Thyroid gland (tissue), 4 donors: ENCODE data around the gene CSF3R. TPM values are rescaled to one million over a fixed set of nuclear protein-coding genes. Genes with fewer than 3 reads are reported as not detected.

Source experiments
- DNase-seq, 2 donors: peaks; one replicate each; pipeline ENCODE4 v3.0.0-alpha.2; 2019
- H3K27ac ChIP-seq, 3 donors: fragments of 200-600 bp; sonication (generic); 1 replicate in 2 of 3; 2 replicates in 1 of 3; pipeline ENCODE4 v1.5.1; 2016 to 2019; ENCODE audit warnings: mild to moderate bottlenecking in 1 of 3, moderate library complexity in 1 of 3
- H3K27me3 ChIP-seq: fragments of 200-600 bp; sonication (generic); one replicate; pipeline ENCODE4 v1.5.1; 2019
- H3K36me3 ChIP-seq, 2 donors: fragments of 200-600 bp; sonication (generic); one replicate each; pipeline ENCODE4 v1.5.1; 2016 to 2019
- H3K4me1 ChIP-seq, 2 donors: fragments of 200-600 bp; sonication (generic); one replicate each; pipeline ENCODE4 v1.5.1; 2017 to 2019
- H3K4me3 ChIP-seq, 3 donors: fragments of 200-600 bp; sonication (generic); replicated peaks in 1 of 3; 1 replicate in 2 of 3; 2 replicates in 1 of 3; pipeline ENCODE4 v1.5.1; 2016; ENCODE audit warnings: mild to moderate bottlenecking in 1 of 3
- H3K9me3 ChIP-seq: fragments of 200-600 bp; sonication (generic); one replicate; pipeline ENCODE4 v1.5.1; 2017
- CTCF ChIP-seq, 6 experiments: fragments of 200-600 bp in 3 of 6; fragments of 450-650 bp in 3 of 6; sonication (generic) in 3 of 6; IDR thresholded peaks; one replicate each; pipeline ENCODE4 v1.5.1; 2016 to 2019; ENCODE audit warnings: antibody characterized with exemption in 6 of 6, mild to moderate bottlenecking in 2 of 6, inconsistent platforms in 1 of 6, moderate library complexity in 1 of 6
- POLR2A ChIP-seq, 2 donors: fragments of 450-650 bp; IDR thresholded peaks; one replicate each; pipeline ENCODE4 v1.6.1; 2017; ENCODE audit warnings: antibody characterized with exemption in 2 of 2, mild to moderate bottlenecking in 2 of 2, moderate library complexity in 1 of 2
- WGBS, 2 donors: methylation state at CpG; one replicate each; pipeline ENCODE4 v1.1.5; 2017; 5-methylcytosine and 5-hydroxymethylcytosine counted together
- intact Hi-C: fragments of 100-400 bp; cut with DNase I; formaldehyde crosslinking; loops from one replicate; pipeline ENCODE4 v1.15.1; 2023
- total RNA-seq, 4 donors: library from RNA; depleted of rRNA; stranded (reverse); fragments of >200 nt; gene quantifications; one replicate each; pipeline ENCODE4 v1.2.3, GENCODE V29; 2016

The CSF3R gene
- total RNA-seq, 4 donors from 2014 or later = 3.5 to 7.9 (median 7.1) TPM

DNA sequence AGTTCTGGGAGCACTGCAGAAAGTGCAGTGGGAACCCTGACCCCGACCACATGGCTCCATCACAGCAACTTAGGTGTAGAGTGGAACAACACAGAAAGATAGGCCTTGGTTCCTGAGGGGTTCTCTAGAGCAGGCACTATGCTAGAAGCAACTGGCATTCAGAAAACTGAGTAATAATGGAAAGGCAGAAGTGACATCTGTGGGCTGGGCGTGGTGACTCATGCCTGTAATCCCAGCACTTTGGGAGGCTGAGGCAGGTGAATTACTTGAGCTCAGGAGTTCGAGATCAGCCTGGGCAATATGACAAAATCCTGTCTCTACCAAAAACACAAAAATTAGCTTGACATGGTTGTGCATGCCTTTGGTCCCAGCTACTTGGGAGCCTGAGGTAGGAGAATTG is 23.8 kb downstream of the CSF3R start:
- Histone ChIP-seq H3K36me3 (peaks cover 39 to 40% of the 10 kb centered on the region in 2 donors), H3K27ac (no peak overlapping the region), H3K9me3 (no peaks in the 10 kb centered on the region), H3K4me1 (peaks cover 11 to 12% of the 10 kb centered on the region in 2 donors), H3K27me3 (no peaks in the 10 kb centered on the region), H3K4me3 (no peak overlapping the region)
- no peak for TF ChIP-seq CTCF (IDR thresholded peaks at IDR 0.05)
- TF ChIP-seq POLR2A (IDR thresholded peaks at IDR 0.05) = no peak
- intact Hi-C loops = no loop called here
- 91 to 95% methylated on average over 3 of the region's 3 CpGs for WGBS, 2 donors
- no peak for DNase-seq

- peaks cover 39 to 40% of the 10 kb centered on the region in 2 donors for H3K36me3 ChIP-seq
Observed at GRCh38 chr1:36457691-36458090, 25.0 kb downstream of the CSF3R start.

GRCh38 chr1:36456391-36456928 is 26.3 kb downstream of the CSF3R start:
- H3K36me3 ChIP-seq = peaks cover 37 to 40% of the 10 kb centered on the region in 2 donors
- intact Hi-C loops = no loop called here

More at GRCh38 chr1:36457691-36458090, 25.0 kb downstream of the CSF3R start:
- Histone ChIP-seq H3K4me1 (peaks cover 1 to 3% of the 10 kb centered on the region in 2 donors), H3K27ac (no peak overlapping the region), H3K27me3 (no peaks in the 10 kb centered on the region), H3K4me3 (no peak overlapping the region), H3K9me3 (no peaks in the 10 kb centered on the region)
- TF ChIP-seq POLR2A (IDR thresholded peaks at IDR 0.05) (no peak), CTCF (IDR thresholded peaks at IDR 0.05) (no peak)
- WGBS, 2 donors = 74 to 87% methylated on average over 5 of the region's 5 CpGs
- no peak for DNase-seq
- intact Hi-C loops = no loop called here

GRCh38 chr1:36455386-36455785 is 27.3 kb downstream of the CSF3R start:
- H3K9me3 ChIP-seq = no peaks in the 10 kb centered on the region
- no peak for TF ChIP-seq POLR2A (IDR thresholded peaks at IDR 0.05)
- TF ChIP-seq CTCF (IDR thresholded peaks at IDR 0.05) = no peak
- peaks cover 27 to 29% of the 10 kb centered on the region in 2 donors for H3K36me3 ChIP-seq
- intact Hi-C loops = no loop called here
- H3K27ac ChIP-seq = no peak overlapping the region
- DNase-seq = no peak
- H3K4me3 ChIP-seq = no peak overlapping the region
- H3K4me1 ChIP-seq = peaks cover 5 to 7% of the 10 kb centered on the region in 2 donors
- no peaks in the 10 kb centered on the region for H3K27me3 ChIP-seq
- 88 to 90% methylated on average over 1 of the region's 1 CpG for WGBS, 2 donors

More at GRCh38 chr1:36456391-36456928, 26.3 kb downstream of the CSF3R start:
- TF ChIP-seq POLR2A (IDR thresholded peaks at IDR 0.05) (no peak), CTCF (IDR thresholded peaks at IDR 0.05) (no peak)
- no peak for DNase-seq
- no peak overlapping the region for H3K27ac ChIP-seq
- H3K27me3 ChIP-seq = no peaks in the 10 kb centered on the region
- no peaks in the 10 kb centered on the region for H3K9me3 ChIP-seq
- no peak overlapping the region for H3K4me3 ChIP-seq
- H3K4me1 ChIP-seq = no peaks in the 10 kb centered on the region

DNA sequence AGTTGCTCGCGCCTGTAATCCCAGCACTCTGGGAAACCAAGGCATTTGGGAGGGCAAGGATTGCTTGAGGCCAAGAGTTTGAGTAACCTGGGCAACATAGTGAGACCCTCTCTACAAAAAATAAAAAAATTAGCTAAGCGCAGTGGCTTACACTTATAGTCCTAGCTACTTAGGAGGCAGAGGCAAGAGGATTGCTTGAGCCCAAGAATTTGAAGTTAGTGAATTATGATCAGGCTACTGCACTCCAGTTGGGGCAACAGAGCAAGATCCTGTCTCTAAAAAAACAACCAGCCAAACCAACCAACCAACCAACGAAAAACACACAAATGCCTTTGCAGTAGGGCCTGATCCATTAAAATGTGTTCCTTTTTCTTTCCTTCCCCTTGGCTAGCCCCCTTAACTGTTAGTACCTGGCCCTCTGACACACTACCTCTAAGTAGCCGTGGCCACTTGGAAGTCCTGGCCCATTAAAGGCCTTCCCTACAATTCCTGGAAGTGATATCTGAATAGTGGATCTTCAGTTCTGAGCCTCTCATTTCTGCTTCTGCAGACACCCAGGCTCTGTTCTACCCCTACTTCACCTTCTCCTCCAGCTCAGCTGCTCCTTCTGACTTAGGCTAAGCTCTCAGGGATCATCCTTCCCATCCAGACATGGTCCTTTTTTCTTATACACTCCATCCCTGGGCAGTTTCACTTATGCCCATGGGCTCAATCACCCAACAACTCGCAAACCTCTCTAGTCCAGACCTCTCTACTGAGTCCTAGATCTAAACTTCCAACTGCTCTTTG is 28.9 kb downstream of the CSF3R start:
- no peak overlapping the region for H3K4me3 ChIP-seq
- no peaks in the 10 kb centered on the region for H3K9me3 ChIP-seq
- peaks cover 20 to 25% of the 10 kb centered on the region in 2 donors for H3K36me3 ChIP-seq
- H3K4me1 ChIP-seq = peaks cover 5 to 13% of the 10 kb centered on the region in 2 donors
- no peak for TF ChIP-seq POLR2A (IDR thresholded peaks at IDR 0.05)
- no peak for TF ChIP-seq CTCF (IDR thresholded peaks at IDR 0.05)
- intact Hi-C loops = no loop called here
- DNase-seq = no peak
- H3K27me3 ChIP-seq = no peaks in the 10 kb centered on the region
- 91 to 96% methylated on average over 6 of the region's 6 CpGs for WGBS, 2 donors
- H3K27ac ChIP-seq = no peak overlapping the region
